DOHH2 (cell line): ENCODE measurements around the gene KIF18B.

Experiments
- CTCF ChIP-seq: fragments of 200-600 bp; sonication (generic); IDR thresholded peaks from one replicate; pipeline ENCODE4 v1.5.1; 2014; ENCODE audit warnings: antibody characterized with exemption, mild to moderate bottlenecking, low read depth, low read length; ENCODE audit not compliant: poor library complexity, severe bottlenecking
- EZH2phosphoT487 ChIP-seq: fragments of 200-600 bp; sonication (generic); IDR thresholded peaks from 2 replicates; pipeline ENCODE4 v1.6.1; 2017; ENCODE audit warnings: borderline replicate concordance, mild to moderate bottlenecking, antibody characterized with exemption, low read length, moderate library complexity, mixed read lengths

GRCh38 chr17:44948315-44948795 is 782 bp upstream of the KIF18B start:
- TF ChIP-seq CTCF: no peak
- TF ChIP-seq EZH2phosphoT487: no peak
